Measurements from ENCODE around the gene LRP1.

The LRP1 gene

GRCh38 chr12:57142121-57142520 is 13.8 kb downstream of the LRP1 start:
- Histone ChIP-seq H3K4me3 (ENCODE audit: extremely low read depth, insufficient read depth, low read length, poor library complexity, severe bottlenecking) (no peak overlapping the region), H3K9me3 (ENCODE audit: control insufficient read depth, low read length) (no peaks in the 10 kb centered on the region), H3K4me1 (ENCODE audit: control insufficient read depth, insufficient read depth, low read length, poor library complexity, severe bottlenecking) (peaks cover 32% of the 10 kb centered on the region), H3K27ac (ENCODE audit: low read depth, low read length, severe bottlenecking) (peak overlapping the region; percentile 5), H3K36me3 (ENCODE audit: control insufficient read depth, insufficient read depth, low read length) (peaks cover 96% of the 10 kb centered on the region)
- 89 to 93% methylated on average over 7 to 8 of the region's 9 CpGs for WGBS, 2 experiments (ENCODE audit: insufficient coverage in 2 of 2)

- no peak overlapping the region for H3K4me3 ChIP-seq (ENCODE audit: extremely low read depth, insufficient read depth, low read length, poor library complexity, severe bottlenecking)
- no peaks in the 10 kb centered on the region for H3K9me3 ChIP-seq (ENCODE audit: control insufficient read depth, low read length)
- 90% methylated on average over 2 of the region's 7 CpGs; no CpG with 5 or more reads in 1 of the 2 experiments for WGBS, 2 experiments (ENCODE audit: insufficient coverage in 2 of 2)
- no peak overlapping the region for H3K27ac ChIP-seq (ENCODE audit: low read depth, low read length, severe bottlenecking)
- H3K4me1 ChIP-seq (ENCODE audit: control insufficient read depth, insufficient read depth, low read length, poor library complexity, severe bottlenecking): peaks cover 38% of the 10 kb centered on the region
- peaks cover 94% of the 10 kb centered on the region for H3K36me3 ChIP-seq (ENCODE audit: control insufficient read depth, insufficient read depth, low read length)
Measured at GRCh38 chr12:57142727-57143126, 14.4 kb downstream of the LRP1 start.

GRCh38 chr12:57143454-57143853 is 15.2 kb downstream of the LRP1 start:
- peaks cover 94% of the 10 kb centered on the region for H3K36me3 ChIP-seq (ENCODE audit: control insufficient read depth, insufficient read depth, low read length)
- no peaks in the 10 kb centered on the region for H3K9me3 ChIP-seq (ENCODE audit: control insufficient read depth, low read length)
- H3K27ac ChIP-seq (ENCODE audit: low read depth, low read length, severe bottlenecking): no peak overlapping the region
- peaks cover 44% of the 10 kb centered on the region for H3K4me1 ChIP-seq (ENCODE audit: control insufficient read depth, insufficient read depth, low read length, poor library complexity, severe bottlenecking)
- 100% methylated on average over 2 to 3 of the region's 4 CpGs for WGBS, 2 experiments (ENCODE audit: insufficient coverage in 2 of 2)
- no peak overlapping the region for H3K4me3 ChIP-seq (ENCODE audit: extremely low read depth, insufficient read depth, low read length, poor library complexity, severe bottlenecking)

- Histone ChIP-seq H3K9me3 (ENCODE audit: control insufficient read depth, low read length) (no peaks in the 10 kb centered on the region), H3K4me3 (ENCODE audit: extremely low read depth, insufficient read depth, low read length, poor library complexity, severe bottlenecking) (no peak overlapping the region), H3K4me1 (ENCODE audit: control insufficient read depth, insufficient read depth, low read length, poor library complexity, severe bottlenecking) (peaks cover 53% of the 10 kb centered on the region), H3K27ac (ENCODE audit: low read depth, low read length, severe bottlenecking) (no peak overlapping the region), H3K36me3 (ENCODE audit: control insufficient read depth, insufficient read depth, low read length) (peaks cover 94% of the 10 kb centered on the region)
- 93 to 97% methylated on average over 6 to 8 of the region's 10 CpGs for WGBS, 2 experiments (ENCODE audit: insufficient coverage in 2 of 2)
Measured at GRCh38 chr12:57145460-57146059, 17.3 kb downstream of the LRP1 start.

DNA sequence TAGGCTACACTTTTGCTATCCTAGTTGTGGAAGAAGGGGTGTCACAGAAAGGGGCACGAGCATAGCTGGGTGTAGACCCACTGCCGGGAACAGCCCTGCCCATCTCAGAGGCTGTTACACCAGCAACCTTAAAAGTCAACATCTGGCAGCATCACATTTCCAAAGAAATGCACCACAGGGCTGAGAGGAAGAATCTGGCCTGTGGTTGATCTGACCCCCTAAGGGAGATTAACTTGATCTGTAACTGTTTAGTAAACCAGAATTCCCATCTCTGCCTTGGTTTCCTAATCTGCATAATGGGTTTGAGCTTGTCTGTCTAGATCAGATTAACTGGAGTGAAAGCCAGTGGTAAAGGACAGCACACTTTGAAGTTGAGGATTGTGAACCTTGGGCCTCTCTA is 17.8 kb downstream of the LRP1 start:
- Histone ChIP-seq H3K4me3 (ENCODE audit: extremely low read depth, insufficient read depth, low read length, poor library complexity, severe bottlenecking) (no peak overlapping the region), H3K36me3 (ENCODE audit: control insufficient read depth, insufficient read depth, low read length) (peaks cover 94% of the 10 kb centered on the region), H3K27ac (ENCODE audit: low read depth, low read length, severe bottlenecking) (peak overlapping the region; percentile 72), H3K9me3 (ENCODE audit: control insufficient read depth, low read length) (no peaks in the 10 kb centered on the region), H3K4me1 (ENCODE audit: control insufficient read depth, insufficient read depth, low read length, poor library complexity, severe bottlenecking) (peaks cover 53% of the 10 kb centered on the region)
- no CpG with 5 or more reads among the region's 2 CpGs for WGBS, 2 experiments (ENCODE audit: insufficient coverage in 2 of 2)

DNA sequence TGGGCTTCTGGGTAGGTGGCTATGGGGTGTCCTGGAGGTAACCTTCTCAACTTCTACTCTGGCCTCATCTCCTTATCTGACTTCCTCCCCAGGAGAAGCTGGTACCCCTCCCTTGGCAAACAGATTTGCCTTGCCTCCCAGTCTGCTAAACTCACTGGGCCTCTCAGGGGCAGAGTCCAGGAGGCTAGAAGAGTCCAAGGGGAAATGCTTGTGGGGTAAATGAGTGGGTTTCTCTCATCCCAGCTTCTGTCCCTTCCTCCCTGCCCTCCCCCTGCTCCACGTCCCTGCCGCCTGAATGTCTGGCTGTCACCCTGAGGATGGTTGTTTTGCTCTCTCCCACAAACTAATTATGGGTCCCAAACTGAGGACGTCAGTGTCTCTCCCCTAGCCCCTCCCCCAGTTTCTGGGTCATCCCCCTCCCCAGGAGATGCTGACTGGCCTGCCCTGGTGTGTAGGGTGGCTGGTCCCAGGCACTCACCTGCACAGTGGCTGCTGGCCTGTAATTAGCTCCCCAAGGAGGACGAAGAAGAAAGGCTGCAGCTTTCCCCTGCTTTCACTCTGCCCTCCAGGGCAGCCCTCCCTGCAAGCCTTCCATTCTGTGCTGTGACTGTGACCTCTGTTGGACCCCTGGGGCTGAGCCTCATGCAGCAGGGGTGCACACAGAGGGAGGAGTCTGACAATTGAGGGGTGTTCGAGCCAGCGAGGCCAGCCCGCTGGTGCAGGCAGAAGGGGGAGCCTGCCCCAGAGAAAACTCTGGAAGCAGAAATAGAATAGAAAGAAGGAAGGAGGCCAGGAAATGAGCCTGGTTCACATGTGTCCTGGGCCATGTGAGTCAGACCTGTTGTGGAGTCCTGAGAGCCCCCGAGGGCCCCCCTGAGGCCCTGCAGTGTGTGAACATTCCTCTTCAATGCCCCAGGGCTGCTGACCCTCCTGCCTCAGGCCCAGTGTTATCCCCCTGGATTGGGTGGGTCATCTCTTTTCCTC is 19.0 kb downstream of the LRP1 start, which contains the start of gene LRP1-AS:
TSS of gene LRP1-AS (minus strand) at position 659 of the 984 bp plus-strand sequence.
- Histone ChIP-seq H3K4me1 (ENCODE audit: control insufficient read depth, insufficient read depth, low read length, poor library complexity, severe bottlenecking) (peaks cover 47% of the 10 kb centered on the region), H3K36me3 (ENCODE audit: control insufficient read depth, insufficient read depth, low read length) (peaks cover 94% of the 10 kb centered on the region), H3K9me3 (ENCODE audit: control insufficient read depth, low read length) (no peaks in the 10 kb centered on the region), H3K27ac (ENCODE audit: low read depth, low read length, severe bottlenecking) (peak within 1 kb of the TSS; percentile 72), H3K4me3 (ENCODE audit: extremely low read depth, insufficient read depth, low read length, poor library complexity, severe bottlenecking) (no peak within 1 kb of the TSS)
- WGBS, 2 experiments (ENCODE audit: insufficient coverage in 2 of 2): 54 to 74% methylated on average over 5 to 6 of the region's 8 CpGs

DNA sequence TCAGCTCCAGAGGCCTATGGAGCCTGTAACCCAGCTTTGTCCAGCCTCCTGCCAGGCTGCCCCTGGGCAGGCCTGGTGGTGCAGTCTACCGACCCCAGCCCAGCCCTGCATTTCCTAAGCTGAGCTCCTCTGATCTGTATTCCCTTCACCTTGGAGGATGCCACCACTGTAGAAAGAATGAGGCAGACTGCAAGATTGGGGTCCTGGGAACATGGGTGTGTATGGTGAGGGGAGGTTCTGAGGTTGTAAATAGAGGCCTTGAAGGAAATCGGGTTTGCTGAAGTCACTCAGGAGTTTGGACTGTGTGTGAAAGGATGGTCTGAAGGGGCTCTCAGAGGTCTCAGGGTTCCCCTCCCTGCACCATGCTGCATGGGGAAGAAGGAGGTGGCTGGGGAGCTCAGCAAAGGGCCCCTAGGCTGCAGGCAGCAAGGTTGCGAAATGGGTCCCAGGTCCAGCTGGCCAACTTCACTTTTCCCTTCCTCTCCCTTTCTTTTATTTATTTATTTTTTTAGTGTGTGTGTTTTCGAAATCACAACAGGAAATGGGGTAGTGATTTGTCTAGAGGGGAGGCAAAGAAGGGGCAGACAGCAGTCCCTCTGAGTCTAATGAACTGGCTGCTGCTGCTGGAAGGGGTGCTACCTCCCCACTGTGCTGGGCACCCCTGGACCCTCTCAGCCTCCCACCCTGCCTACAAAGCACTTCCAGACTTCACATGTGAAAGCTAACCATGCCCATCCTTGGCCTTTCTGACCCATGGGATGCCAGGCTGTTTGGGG is 20.4 kb downstream of the LRP1 start:
- Histone ChIP-seq H3K4me1 (ENCODE audit: control insufficient read depth, insufficient read depth, low read length, poor library complexity, severe bottlenecking) (peaks cover 42% of the 10 kb centered on the region), H3K4me3 (ENCODE audit: extremely low read depth, insufficient read depth, low read length, poor library complexity, severe bottlenecking) (no peak overlapping the region), H3K36me3 (ENCODE audit: control insufficient read depth, insufficient read depth, low read length) (peaks cover 89% of the 10 kb centered on the region), H3K9me3 (ENCODE audit: control insufficient read depth, low read length) (no peaks in the 10 kb centered on the region), H3K27ac (ENCODE audit: low read depth, low read length, severe bottlenecking) (no peak overlapping the region)
- 100% methylated on average over 1 to 2 of the region's 4 CpGs for WGBS, 2 experiments (ENCODE audit: insufficient coverage in 2 of 2)

DNA sequence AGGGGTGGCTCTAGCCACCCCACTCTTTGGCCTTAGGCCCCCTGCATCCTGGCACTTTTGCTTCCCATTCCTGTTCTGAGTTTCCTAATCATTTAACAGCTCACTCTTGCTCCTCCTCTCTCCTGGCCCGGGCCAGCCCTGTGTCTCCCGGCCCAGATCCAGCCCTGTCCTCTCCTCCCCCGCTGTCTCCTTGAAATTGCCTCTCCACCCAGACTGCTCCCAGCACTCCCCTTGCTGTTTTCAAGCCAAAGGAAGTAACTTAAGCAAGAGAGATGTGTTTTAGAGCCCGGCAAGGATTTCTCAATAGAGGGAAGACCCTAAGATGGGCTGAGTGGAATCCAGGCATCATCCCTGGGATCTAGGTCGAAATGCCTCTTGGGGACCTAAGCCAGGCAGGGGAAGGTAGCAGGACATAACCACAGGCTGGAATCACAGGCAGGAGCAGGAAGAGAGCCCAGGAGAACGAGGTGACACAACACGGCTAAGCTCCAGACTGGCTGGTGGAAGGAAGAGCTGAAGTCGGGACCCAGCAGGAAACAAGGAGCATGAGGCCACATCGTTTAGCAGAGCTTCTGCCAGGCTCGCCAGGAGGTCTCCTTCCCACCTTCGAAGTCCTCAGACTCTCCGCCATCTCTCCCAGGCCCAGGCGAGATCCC is 21.1 kb downstream of the LRP1 start:
- Histone ChIP-seq H3K4me3 (ENCODE audit: extremely low read depth, insufficient read depth, low read length, poor library complexity, severe bottlenecking) (no peak overlapping the region), H3K27ac (ENCODE audit: low read depth, low read length, severe bottlenecking) (no peak overlapping the region), H3K9me3 (ENCODE audit: control insufficient read depth, low read length) (no peaks in the 10 kb centered on the region), H3K36me3 (ENCODE audit: control insufficient read depth, insufficient read depth, low read length) (peaks cover 89% of the 10 kb centered on the region), H3K4me1 (ENCODE audit: control insufficient read depth, insufficient read depth, low read length, poor library complexity, severe bottlenecking) (peaks cover 42% of the 10 kb centered on the region)
- 80 to 90% methylated on average over 9 of the region's 13 CpGs for WGBS, 2 experiments (ENCODE audit: insufficient coverage in 2 of 2)

GRCh38 chr12:57150400-57151000 is 22.2 kb downstream of the LRP1 start:
- no peaks in the 10 kb centered on the region for H3K9me3 ChIP-seq (ENCODE audit: control insufficient read depth, low read length)
- H3K4me3 ChIP-seq (ENCODE audit: extremely low read depth, insufficient read depth, low read length, poor library complexity, severe bottlenecking): no peak overlapping the region
- 95 to 97% methylated on average over 5 to 6 of the region's 6 CpGs for WGBS, 2 experiments (ENCODE audit: insufficient coverage in 2 of 2)
- no peak overlapping the region for H3K27ac ChIP-seq (ENCODE audit: low read depth, low read length, severe bottlenecking)
- H3K4me1 ChIP-seq (ENCODE audit: control insufficient read depth, insufficient read depth, low read length, poor library complexity, severe bottlenecking): peaks cover 37% of the 10 kb centered on the region
- peaks cover 89% of the 10 kb centered on the region for H3K36me3 ChIP-seq (ENCODE audit: control insufficient read depth, insufficient read depth, low read length)

Data from mesodermal cell (in vitro differentiated cells).